HG03196 (cell line): ENCODE measurements around the gene PDZD2.
A peak's percentile ranks its signal among the peaks of the same experiment; 100 is the strongest.
"Not testable (repeated sequence)": the region's sequence is repeated elsewhere in the genome, so short reads cannot be mapped to it uniquely, and the experiment has no call there.

ENCODE experiments used
- ATAC-seq: cut with Tn5 transposase; IDR thresholded peaks from one replicate; pipeline ENCODE4 v1.9.1; 2021; ENCODE audit not compliant: unreplicated experiment

Gene PDZD2

DNA sequence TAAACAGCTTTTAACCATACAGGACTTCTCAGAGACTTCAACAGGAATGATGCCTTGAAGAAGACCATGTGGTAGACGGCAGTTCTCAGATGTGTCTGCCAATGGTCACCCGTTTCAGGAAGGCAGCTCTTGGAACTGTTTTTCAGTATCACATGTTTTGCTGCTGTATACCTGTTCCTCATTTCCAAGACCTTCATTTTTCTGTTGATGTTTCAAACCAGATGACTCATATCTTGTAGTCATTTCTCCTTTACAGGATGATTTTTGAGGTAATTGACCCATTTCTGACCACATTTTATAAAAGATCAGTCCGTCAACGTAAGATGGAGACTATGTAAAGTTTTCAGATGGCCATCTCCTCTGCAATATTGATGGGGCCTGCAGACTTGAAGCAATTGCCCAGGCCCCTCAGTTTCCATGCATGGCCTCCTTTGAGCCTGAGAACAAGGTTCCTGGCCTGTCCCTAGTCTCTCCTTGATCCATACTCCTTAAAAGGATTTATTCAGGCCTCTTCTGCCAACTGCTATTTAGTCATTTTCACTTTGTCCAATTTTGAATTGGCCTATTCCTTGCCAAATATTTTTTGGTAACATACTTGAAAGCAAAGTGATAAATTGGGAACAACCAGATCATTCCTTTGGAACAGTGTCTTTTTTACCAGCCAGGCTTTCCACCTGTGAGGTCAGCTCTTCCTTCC is 128.6 kb downstream of the PDZD2 start:
- no peak for ATAC-seq

DNA sequence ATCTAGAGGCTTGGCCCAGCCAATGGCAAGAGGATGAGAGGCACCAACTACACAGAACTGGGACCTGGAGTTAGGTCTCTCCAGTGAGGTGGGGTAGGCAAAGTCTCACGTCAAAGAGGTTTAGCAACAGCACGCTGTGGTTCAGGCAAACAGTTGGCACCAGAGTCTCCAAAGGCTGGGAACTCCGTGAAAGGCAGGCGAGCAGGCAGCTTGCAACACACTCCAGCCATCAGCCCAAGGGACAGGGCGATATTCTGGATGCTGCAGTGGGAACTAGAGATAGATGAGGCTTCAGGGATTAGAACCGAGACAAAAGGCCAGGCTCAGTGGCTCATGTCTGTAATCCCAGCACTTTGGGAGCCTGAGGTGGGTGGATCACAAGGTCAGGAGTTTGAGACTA is 129.1 kb downstream of the PDZD2 start:
- ATAC-seq, result no peak

DNA sequence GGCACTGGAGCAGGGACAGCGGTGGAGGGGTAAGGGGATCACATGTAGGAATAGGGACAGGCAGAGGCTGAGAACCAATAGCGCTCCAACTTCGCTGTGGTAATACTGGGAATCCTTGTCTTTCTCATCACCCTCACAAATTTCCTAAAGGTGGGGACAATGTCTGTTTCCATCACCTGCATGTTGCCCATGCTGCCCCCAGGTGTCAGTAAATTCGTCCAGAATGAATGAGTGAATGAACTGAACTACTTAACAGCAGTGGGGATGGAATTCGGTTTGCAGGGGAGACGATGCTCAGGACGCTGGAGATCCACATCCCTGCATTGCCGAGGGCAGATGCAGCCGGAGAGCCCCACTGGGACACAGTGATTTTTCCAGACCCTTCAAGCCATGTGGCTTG is 129.9 kb downstream of the PDZD2 start:
- no peak for ATAC-seq

DNA sequence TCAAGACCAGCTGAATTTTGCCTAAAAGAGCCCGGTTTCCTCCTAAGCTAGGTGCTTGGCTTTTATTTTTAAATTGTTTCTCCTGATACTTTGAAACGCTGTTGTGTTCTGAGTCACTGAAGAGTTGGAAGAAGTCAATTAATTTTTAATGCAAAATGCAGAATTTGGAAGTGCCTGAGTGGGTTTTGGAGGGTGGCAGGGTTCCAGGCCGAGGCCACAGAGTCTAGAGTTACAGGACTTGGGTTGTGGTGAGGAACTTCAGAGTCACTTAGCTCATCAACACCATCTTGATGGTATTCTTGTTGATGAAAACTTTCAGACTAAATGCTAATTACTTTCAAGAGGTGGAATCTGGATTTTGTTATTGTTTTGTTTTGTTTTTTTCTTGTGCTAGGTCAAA is 130.6 kb downstream of the PDZD2 start:
- no peak for ATAC-seq

DNA sequence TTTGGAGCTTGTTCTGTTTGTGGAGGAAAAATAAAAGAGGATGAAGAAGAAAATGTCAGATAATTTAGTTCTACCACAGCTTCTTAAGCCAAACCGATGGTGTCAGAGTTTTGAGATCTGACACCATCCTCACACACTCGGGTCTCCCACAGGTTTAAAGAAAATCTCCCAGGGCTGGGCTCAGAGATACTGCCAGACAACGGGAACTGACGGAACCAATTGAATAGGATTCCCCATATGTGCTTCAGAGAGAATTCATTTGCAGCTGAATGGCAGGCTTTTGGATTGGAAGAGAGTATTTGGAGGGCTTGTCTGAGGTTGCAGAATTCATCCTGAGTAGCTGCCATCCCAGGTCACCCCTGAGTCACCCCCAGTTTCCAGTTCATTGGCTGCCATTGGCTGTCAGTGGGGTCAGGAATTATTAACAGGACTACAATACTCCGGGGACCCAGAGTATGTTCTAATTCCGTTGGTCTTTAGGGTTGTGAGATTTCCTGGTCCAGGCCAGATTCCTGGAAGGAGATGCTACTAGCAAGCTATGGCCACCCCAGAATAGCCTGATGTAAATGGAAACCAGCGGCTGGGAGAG is 131.3 kb downstream of the PDZD2 start:
- ATAC-seq, result no peak

DNA sequence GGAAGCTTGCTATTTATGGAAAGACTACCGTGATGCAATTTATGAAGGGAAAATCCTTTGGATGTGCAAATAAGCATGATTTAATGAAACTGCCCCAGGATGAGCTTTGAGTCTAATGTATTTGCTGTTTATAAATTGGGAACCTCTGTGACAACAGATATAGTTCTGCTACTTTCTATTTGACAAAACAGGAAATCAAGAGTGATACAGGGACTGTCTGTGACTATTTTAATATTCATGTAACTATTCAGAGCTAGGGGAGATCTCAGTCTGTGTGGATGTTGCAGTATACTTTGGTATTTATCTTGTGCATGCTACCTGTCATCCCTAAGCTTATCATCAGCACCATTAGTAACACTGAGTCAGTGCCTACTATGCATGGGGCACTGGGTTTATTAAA is 132.1 kb downstream of the PDZD2 start:
- ATAC-seq, result peak; percentile 92

DNA sequence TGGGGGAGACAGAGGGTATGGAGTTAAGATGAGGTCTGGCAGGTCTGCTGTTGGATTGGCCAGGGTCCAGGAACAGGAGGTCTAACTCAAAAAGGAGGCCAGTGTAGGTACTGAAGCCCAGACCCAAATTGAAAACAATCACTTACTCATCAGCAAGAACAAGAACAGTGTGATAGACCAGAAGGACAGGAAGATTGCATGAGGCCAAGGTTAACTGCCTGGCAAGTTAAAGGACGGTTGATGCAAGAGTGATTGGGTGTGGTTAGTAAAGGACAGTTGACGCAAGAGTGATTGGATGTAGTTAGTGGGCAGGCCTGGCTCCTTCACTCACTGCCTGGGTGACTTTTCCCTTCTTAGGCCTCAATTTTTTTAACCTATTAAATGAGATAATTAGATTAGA is 132.6 kb downstream of the PDZD2 start:
- peak; percentile 32 for ATAC-seq

DNA sequence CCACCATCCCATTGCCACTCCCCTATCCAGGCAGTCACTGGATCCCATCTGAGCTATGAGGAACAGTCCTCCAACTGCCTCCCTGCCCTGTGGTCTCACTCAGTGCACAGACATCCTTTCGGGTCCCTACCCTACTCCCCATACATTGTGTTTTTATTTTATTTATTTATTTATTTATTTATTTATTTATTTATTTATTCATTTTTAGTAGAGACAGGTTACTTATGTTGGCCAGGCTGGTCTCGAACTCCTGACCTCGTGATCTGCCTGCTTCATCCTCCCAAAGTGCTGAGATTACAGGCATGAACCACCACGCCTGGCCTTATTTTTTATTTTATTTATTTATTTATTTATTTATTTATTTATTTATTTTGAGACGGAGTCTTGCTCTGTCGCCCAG is 137.4 kb downstream of the PDZD2 start:
- not testable (repeated sequence) for ATAC-seq

DNA sequence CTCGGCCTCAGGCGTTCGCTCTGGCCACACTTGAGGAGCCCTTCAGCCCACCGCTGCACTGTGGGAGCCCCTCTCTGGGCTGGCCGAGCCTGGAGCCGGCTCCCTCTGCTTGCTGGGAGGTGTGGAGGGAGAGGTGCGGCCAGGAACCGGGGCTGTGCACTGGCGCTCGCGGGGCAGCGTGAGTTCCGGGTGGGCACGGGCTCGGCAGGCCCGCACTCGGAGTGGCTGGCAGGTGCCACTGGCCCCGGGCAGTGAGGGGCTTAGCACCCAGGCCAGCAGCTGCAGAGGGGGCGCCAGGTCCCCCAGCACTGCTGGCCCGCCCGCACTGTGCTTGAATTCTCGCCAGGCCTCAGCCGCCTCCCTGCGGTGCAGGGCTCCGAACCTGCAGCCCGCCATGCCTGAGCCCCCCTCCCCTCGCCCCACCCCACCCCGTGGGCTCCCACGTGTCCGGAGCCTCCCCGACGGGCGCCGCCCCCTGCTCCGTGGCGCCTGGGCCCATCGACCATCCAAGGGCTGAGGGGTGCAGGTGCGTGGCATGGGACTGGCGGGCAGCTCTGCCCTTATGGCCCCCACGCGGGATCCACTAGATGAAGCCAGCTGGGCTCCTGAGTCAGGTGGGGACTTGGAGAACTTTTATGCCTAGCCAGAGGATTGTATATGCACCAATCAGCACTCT is 138.2 kb downstream of the PDZD2 start:
- ATAC-seq, result no peak

DNA sequence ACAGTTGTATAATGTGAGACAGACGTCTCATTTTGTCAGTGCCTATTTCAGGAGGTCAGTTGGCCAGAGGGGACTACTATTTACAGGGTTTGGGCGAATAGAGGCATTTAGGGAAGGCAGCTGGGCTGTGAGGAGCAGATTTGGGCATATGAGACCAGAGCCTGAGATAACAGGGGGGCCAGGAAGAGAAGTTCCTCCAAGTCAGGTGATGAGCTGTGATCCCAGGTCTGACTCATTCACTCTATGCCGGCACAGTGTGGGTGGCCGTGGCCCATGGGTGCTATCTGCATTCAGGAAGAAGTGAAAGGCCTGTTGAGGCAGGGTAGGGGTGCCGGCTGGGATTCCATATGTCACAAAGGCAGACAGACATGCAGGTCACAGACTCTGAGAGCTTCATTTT is 142.8 kb downstream of the PDZD2 start:
- no peak for ATAC-seq

DNA sequence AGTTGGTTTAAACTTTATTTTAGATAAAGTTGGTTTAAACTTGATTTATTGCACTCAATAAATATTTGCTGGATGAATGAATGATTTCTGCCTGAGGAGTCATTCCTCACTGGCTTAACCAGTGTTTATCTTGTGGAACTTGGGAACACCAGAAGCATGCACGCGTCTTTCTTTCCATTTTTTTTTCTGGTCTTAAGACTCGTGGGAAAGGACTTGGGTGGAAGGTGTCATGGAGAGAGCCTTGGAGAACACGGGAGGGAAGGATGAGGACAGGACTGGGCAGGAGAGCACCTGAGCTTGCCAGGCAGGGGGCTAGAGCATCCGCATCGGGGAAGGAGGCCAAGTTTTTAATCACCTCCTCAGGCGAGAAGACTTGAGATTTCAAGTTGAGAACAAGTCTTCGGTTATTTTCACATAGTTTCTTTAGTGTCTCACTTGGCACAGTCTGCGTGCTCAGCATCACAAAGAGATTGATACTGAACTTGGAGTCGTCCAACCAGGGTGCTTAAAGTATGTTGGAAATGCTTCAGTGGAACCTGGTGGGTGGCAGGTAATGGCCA is 144.2 kb downstream of the PDZD2 start:
- ATAC-seq, result no peak

DNA sequence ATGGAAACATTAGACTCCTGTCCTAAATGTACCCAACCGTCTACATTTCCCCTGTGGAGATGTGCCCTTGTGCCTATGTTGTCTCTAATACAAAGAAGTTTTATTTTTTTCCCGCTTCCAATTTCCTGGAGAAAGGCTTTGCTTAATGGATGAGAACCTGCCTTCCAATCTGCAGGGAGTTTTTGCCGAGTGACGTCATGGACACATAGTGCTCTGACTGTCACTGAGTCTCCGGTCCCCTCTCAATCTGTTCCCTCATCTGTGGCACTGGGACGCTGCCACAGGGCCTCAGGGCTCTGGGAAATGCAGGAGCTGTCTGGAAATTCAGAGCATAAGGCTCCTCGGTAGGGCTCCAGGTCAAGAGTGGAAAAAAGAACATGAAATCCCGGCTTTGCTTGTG is 144.8 kb downstream of the PDZD2 start:
- no peak for ATAC-seq

DNA sequence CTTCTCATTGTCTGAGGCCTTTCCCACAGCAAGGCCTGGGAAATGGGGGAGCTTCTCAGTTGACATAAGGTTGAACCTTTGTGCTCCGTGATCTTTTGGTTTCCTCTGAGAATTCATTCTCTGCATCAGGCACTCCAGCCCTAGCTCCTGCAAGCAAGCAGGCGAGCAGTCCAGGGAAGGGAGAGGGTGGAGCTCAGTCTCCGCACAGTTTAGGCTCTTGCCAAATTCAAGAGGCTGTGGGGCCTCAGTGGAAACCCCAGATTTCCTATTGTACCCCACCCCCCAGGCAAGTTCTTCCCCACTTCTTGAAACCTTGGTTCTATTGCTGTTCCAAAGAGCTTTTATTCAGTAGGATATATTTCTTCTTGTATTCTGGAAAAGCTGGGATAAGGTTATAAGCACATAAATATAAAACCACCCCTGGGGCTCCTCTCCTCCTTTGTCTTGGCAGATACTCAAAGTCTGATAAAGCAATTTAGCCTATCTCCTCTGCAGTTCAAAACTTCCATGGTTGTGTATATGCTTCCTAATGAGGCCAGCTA is 147.2 kb downstream of the PDZD2 start:
- no peak for ATAC-seq

DNA sequence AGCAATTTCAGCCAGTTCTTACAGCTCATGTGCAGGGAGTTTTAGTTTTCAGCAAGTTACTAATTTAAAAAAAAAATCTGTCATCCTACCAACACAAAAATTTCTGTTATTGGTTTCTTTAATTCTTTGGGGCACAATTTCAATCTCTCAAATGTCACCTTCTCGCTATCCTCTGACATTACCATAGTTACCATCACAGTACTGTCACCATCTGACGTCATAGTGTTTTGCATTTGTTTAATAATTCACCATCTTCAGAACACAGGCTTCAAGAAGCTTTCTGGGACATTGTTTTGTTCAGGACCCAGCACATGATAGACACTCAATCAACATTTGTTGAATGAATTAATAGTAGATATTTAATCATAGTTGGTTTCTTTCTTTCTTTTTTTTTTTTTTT is 155.1 kb downstream of the PDZD2 start:
- ATAC-seq, result no peak

DNA sequence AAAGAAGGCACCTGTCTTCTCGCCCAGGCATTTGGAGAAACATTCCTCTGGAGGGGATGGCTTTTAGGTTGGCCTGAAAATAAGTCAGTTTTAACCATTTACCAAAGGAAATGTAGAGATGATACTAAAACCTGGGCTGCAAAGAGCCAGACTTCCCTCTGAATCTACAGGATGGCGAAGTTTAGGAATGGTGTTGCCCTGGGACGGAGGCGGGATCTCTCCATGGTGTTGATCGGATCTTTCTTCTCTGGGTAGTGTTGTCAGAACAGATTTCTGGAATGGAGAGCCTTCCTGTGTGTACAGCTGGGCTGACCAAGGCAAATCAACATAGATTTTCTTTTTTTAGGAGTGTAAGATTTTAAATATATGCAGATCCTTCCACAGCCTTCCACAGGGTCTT is 159.2 kb downstream of the PDZD2 start:
- ATAC-seq, result no peak

DNA sequence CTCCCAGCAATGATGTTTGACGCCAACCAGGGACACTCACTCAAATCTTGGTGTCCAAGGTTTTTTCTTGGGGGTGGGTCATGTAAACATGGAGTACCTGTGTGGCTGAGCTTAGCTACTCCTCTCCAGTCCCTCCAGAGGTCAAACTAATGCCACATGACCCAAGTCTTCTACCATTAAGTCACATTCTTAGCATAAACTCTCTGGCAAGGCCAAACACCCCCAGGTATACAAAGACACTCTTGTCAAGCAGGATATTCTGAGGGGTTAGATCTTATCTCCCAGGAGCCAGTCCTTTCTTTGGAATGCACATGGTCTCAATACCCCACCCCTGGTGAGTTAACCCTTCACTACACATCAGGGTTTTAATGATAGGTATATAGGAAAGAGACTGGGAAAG is 161.4 kb downstream of the PDZD2 start:
- no peak for ATAC-seq

DNA sequence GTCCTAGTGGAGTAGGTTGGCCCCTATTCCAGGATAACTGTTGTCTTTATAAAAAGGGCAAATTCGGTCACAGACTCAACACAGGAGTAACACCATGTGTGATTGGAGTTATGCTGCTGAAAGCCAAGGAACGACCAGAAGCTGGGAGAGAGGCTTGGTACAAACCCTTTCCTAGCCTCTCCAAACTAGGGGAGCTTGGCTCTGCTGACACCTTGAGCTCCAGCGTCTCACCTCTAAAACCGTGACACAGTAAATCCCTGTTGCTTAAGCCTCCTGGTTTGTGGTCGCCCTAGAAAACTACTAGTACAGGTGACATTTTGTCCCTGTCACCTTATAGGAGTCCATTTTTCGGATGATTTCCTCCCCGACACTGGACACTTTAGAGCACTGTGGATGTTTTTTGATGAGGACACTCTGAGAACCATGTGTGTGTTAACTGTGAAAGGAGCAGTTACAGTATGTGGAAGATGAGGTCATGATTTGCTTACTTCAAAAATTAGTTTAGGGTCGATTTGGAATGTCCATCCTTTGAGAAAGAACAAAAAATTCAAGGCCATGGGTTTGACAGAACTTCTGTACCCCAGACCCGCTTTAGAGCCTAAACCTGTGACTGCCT is 167.0 kb downstream of the PDZD2 start:
- no peak for ATAC-seq

DNA sequence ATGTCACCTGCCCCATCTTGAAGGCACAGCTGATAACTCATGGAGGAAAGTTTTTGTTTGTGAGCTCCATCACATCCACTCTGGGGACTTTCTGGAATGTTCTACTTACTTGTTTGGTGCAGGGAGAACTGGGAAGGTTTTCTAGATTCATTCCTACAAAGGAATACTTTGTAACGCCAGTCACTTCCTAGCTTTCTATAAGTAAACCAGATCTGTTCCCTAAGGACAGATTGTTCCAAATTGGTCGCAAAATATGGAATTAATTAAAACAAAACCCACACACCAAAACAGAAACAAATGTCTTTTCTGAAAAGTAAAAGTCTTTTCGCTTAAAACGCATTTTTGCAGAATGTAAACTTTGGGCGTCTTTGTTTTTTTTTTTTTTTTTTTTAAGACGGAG is 167.6 kb downstream of the PDZD2 start:
- ATAC-seq, result no peak

DNA sequence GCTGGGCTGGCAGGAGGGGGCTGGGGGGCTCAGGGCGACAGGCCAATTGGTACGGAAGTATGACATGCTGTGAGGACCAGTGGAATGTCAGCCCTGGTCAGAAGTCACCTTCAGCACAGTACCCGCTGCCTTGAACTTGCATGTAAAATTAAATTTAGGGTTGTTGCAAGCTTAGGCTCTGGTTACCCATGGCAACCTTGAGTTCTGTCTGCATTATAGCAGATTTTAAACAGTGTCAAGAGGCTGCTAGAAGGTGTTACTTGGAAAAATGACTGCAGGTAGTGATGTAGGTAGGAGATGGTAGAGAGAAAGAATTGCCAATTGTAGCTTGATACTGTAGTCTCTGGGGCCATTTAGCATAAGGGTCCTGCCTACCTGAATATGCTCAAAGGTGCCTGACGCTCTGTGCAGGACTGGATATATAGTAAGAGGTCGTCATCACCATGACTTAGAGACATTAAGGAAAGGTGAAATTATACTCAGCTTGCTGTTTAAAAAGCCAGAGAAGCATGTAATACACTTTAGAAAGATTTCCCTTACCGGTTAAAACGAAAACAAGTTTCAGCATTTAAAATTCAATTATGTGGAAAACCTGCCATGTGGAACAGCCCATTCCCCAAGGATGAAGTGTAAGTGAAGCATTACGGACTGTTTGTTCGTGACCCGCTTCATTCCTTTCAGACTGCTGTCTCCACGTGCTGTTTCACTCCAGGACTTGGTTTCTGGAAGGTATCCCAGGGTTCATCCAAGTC is 169.0 kb downstream of the PDZD2 start:
- no peak for ATAC-seq

DNA sequence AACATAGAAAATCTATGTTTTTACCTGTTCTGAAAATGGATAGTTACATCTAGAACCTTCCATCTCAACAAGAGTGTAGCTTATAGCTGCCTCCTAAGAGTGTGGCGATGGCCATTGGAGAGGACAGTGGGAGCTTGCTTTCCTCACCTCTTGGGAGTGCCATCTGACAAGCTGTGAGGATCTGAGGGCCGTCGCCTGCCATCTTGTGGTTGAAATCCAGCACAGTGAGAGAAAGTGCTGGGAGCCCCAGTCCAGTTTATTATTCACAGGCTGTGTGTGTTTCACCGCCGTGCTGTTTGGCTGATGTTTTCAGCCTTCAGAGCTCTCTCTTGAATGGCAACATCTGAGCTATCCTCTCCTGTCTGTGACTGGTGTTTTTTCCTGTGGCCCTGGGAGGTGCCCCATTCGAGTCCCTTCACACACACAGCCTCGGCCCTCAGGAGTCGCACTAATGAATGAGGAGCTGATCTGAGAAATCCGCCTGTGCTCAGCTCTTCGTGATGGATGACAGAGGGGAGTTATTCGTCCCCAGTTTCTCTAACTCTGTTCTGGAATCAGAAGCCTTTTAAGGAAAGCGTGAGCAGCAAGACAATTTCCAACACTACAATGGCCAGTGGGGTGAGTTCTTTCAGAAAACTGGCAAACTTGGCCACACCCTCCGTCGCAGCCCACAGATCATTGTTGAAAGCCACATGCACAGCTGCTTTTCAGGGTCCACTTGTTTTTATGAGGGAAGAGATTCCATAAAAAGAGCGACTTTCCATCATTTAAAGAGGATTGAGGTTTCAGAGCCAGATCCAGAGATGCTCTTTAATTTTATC is 170.3 kb downstream of the PDZD2 start:
- ATAC-seq, result no peak
